GM12873 (cell line): ENCODE data around the gene KIF26B.

Source experiments
- TF ChIP-seq, protein P1 (sequence below): IDR thresholded peaks from 2 replicates; pipeline ENCODE4 v1.5.1; 2012; ENCODE audit warnings: low read depth, mild to moderate bottlenecking, moderate library complexity, low read length, control low read depth; ENCODE audit not compliant: insufficient read depth; ENCODE audit errors: missing control alignments

Gene KIF26B

DNA sequence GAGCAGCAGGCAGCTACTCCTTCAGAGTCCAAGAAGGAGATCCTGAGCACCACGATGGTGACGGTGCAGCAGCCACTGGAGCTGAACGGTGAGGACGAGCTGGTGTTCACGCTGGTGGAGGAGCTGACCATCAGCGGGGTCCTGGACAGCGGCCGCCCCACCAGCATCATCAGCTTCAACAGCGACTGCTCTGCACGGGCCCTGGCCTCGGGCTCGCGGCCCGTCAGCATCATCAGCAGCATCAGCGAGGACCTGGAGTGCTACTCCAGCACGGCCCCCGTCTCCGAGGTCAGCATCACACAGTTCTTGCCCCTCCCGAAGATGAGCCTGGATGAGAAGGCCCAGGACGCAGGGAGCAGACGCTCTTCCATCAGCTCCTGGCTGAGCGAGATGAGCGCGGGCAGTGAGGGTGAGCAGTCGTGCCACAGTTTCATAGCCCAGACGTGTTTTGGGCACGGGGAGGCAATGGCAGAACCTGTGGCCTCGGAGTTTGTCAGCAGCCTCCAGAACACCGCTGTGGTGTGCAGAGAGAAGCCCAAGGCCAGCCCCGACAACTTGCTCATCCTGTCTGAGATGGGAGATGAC, 531.8 kb downstream of the KIF26B start:
- TF ChIP-seq, protein P1, sequence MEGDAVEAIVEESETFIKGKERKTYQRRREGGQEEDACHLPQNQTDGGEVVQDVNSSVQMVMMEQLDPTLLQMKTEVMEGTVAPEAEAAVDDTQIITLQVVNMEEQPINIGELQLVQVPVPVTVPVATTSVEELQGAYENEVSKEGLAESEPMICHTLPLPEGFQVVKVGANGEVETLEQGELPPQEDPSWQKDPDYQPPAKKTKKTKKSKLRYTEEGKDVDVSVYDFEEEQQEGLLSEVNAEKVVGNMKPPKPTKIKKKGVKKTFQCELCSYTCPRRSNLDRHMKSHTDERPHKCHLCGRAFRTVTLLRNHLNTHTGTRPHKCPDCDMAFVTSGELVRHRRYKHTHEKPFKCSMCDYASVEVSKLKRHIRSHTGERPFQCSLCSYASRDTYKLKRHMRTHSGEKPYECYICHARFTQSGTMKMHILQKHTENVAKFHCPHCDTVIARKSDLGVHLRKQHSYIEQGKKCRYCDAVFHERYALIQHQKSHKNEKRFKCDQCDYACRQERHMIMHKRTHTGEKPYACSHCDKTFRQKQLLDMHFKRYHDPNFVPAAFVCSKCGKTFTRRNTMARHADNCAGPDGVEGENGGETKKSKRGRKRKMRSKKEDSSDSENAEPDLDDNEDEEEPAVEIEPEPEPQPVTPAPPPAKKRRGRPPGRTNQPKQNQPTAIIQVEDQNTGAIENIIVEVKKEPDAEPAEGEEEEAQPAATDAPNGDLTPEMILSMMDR: no peak

DNA sequence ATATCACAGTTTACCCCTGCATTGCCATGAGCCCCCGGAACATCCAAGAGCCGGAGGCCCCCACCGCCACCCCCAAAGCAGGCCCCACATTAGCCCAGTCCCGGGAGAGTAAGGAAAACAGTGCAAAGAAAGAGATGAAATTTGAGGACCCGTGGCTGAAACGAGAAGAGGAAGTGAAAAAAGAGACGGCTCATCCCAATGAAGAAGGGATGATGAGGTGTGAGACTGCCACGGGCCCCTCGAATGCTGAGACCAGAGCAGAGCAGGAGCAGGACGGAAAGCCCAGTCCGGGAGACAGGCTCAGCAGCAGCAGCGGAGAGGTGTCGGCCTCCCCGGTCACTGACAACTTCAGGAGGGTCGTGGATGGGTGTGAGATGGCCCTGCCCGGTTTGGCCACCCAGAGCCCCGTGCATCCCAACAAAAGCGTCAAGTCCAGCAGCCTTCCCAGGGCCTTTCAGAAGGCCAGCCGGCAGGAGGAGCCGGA, 532.4 kb downstream of the KIF26B start:
- TF ChIP-seq, protein P1: no peak

DNA sequence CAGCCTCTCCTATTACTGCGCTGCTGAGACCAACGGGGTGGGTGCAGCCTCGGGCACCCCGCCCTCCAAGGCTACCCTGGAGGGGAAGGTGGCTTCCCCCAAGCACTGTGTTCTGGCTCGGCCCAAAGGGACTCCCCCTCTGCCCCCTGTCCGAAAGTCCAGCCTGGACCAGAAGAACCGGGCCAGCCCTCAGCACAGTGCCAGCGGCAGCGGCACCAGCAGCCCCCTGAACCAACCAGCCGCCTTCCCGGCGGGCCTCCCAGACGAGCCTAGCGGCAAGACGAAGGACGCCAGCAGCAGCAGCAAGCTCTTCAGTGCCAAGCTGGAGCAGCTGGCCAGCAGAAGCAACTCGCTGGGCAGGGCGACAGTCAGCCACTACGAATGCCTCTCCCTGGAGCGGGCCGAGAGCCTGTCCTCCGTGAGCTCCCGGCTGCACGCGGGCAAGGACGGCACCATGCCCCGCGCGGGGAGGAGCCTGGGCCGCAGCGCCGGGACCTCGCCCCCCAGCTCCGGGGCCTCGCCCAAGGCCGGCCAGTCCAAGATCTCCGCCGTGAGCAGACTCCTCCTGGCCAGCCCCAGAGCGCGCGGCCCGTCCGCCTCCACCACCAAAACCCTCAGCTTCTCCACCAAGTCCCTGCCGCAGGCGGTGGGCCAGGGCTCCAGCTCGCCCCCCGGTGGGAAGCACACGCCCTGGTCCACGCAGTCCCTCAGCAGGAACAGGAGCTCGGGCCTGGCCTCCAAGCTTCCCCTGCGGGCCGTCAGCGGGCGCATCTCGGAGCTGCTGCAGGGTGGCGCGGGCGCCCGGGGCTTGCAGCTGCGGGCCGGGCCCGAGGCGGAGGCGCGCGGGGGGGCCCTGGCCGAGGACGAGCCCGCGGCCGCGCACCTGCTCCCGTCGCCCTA, 533.1 kb downstream of the KIF26B start:
- TF ChIP-seq, protein P1: no peak

- TF ChIP-seq, protein P1: no peak
Observed at GRCh38 chr1:245688536-245689453, 534.0 kb downstream of the KIF26B start.

- TF ChIP-seq, protein P1: no peak
Observed at GRCh38 chr1:245690156-245690690, 535.4 kb downstream of the KIF26B start.

GRCh38 chr1:245690946-245691541, 536.3 kb downstream of the KIF26B start:
- TF ChIP-seq, protein P1: no peak
